Sigmoid colon (tissue), 7 donors: ENCODE results near the gene CCDC169. TPM values are rescaled to one million over a fixed set of nuclear protein-coding genes. Genes with fewer than 3 reads are reported as not detected.

Experiments used
- DNase-seq: peaks from one replicate; pipeline ENCODE4 v3.0.0-alpha.2; 2019
- H3K27ac ChIP-seq, 4 donors: fragments of 200-600 bp; sonication (generic); one replicate each; pipeline ENCODE4 v1.5.1; 2016 to 2019; ENCODE audit warnings: mild to moderate bottlenecking in 1 of 4
- H3K27me3 ChIP-seq, 3 donors: fragments of 200-600 bp; sonication (generic); one replicate each; pipeline ENCODE4 v1.5.1; 2019; ENCODE audit warnings: mild to moderate bottlenecking in 1 of 3
- H3K36me3 ChIP-seq, 4 donors: fragments of 200-600 bp; sonication (generic); one replicate each; pipeline ENCODE4 v1.5.1; 2016 to 2019
- H3K4me1 ChIP-seq, 4 donors: fragments of 200-600 bp; sonication (generic); one replicate each; pipeline ENCODE4 v1.5.1; 2017 to 2019
- H3K4me3 ChIP-seq, 4 donors: fragments of 200-600 bp; sonication (generic); one replicate each; pipeline ENCODE4 v1.5.1; 2017 to 2019; ENCODE audit warnings: mild to moderate bottlenecking in 2 of 4, moderate library complexity in 1 of 4
- H3K9me3 ChIP-seq, 4 donors: fragments of 200-600 bp in 3 of 4; sonication (generic) in 3 of 4; one replicate each; pipeline versions ENCODE4 v1.5.1 to v1.6.1; 2013 to 2019
- EP300 ChIP-seq, 4 donors: sonication (generic); formaldehyde crosslinking; IDR thresholded peaks; one replicate each; pipeline ENCODE4 v1.6.1; 2017; ENCODE audit warnings: antibody characterized with exemption in 4 of 4
- POLR2A ChIP-seq, 2 donors: fragments of 450-650 bp; IDR thresholded peaks; one replicate each; pipeline ENCODE4 v1.6.1; 2016; ENCODE audit warnings: antibody characterized with exemption in 2 of 2, mild to moderate bottlenecking in 2 of 2, moderate library complexity in 2 of 2
- POLR2AphosphoS5 ChIP-seq, 4 donors: sonication (generic); formaldehyde crosslinking; IDR thresholded peaks; one replicate each; pipeline ENCODE4 v1.6.1; 2017; ENCODE audit warnings: antibody characterized with exemption in 4 of 4
- WGBS, 2 donors: extraction: QIAGEN DNeasy Blood & Tissue Kit; methylation state at CpG; one replicate each; pipeline ENCODE4 v1.1.7; 2013; 5-methylcytosine and 5-hydroxymethylcytosine counted together
- intact Hi-C: fragments of 100-400 bp; cut with DNase I; formaldehyde crosslinking; loops from one replicate; pipeline ENCODE4 v1.15.1; 2023
- polyA plus RNA-seq, 3 donors: library from polyadenylated mRNA; stranded (reverse); fragments of 200-250 nt; gene quantifications; one replicate each; pipeline ENCODE4 v1.2.3, GENCODE V29; 2013
- total RNA-seq, 4 donors: library from RNA; depleted of rRNA; stranded (reverse); fragments of >200 nt; gene quantifications; one replicate each; pipeline ENCODE4 v1.1.0, GENCODE V29; 2016
- TF ChIP-seq, protein P1 (sequence below), 4 experiments: fragments of 450-650 bp in 3 of 4; fragments of 200-600 bp in 1 of 4; IDR thresholded peaks; one replicate each; pipeline ENCODE4 v1.5.1; 2016 to 2019; ENCODE audit warnings: antibody characterized with exemption in 4 of 4, mild to moderate bottlenecking in 3 of 4, moderate library complexity in 2 of 4
- donor health status: healthy with polysubstance abuse.
- donor health status: Bipolar disorder and iron deficiency.
- donor health status: healthy.

Gene CCDC169
- total and polyA plus RNA-seq, 7 donors = 0.42 to 12.5 (median 3.0) TPM; not detected in 2

DNA sequence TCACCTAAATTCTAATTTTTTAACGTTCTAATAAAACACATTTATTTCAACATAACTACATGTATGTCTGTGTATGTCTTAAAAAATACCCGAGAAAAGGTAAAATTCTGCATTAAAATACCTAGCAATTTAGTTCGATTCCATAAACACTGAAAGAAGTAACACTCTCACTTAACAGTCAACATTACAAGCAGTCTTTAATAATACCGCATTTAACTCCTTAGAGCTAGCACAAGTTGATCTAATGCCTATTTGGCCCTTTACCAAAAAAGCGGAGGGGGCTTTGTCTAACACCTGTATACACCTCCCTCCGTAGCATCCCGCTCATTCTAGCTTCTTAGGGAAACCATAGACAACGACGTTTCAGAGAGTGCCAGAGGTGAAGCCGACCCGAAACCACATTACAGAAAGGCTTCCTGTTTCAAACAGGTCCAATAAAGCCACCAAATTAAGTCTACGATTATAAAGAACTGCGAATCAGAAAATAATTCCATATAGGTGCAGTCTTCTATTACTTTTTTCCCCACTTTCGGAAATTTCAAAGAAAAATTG, 47.3 kb upstream of the CCDC169 start:
- peak overlapping the region; percentile 93 to 100 (median 99) for H3K27ac ChIP-seq
- H3K4me3 ChIP-seq = peak overlapping the region; percentile 70 to 92 (median 86)
- no peaks in the 10 kb centered on the region for H3K27me3 ChIP-seq
- no peak for DNase-seq
- no peaks in the 10 kb centered on the region for H3K9me3 ChIP-seq
- no peak for TF ChIP-seq POLR2A (IDR thresholded peaks at IDR 0.05)
- TF ChIP-seq EP300 (IDR thresholded peaks at IDR 0.05) = no peak
- no peak for TF ChIP-seq POLR2AphosphoS5 (IDR thresholded peaks at IDR 0.05)
- TF ChIP-seq, protein P1, sequence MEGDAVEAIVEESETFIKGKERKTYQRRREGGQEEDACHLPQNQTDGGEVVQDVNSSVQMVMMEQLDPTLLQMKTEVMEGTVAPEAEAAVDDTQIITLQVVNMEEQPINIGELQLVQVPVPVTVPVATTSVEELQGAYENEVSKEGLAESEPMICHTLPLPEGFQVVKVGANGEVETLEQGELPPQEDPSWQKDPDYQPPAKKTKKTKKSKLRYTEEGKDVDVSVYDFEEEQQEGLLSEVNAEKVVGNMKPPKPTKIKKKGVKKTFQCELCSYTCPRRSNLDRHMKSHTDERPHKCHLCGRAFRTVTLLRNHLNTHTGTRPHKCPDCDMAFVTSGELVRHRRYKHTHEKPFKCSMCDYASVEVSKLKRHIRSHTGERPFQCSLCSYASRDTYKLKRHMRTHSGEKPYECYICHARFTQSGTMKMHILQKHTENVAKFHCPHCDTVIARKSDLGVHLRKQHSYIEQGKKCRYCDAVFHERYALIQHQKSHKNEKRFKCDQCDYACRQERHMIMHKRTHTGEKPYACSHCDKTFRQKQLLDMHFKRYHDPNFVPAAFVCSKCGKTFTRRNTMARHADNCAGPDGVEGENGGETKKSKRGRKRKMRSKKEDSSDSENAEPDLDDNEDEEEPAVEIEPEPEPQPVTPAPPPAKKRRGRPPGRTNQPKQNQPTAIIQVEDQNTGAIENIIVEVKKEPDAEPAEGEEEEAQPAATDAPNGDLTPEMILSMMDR (IDR thresholded peaks at IDR 0.05) = no peak
- no peaks in the 10 kb centered on the region for H3K36me3 ChIP-seq
- H3K4me1 ChIP-seq = peaks cover 0 to 46% (median 34%) of the 10 kb centered on the region in 4 donors
- WGBS, 2 donors = 17 to 40% methylated on average over 14 of the region's 14 CpGs
- intact Hi-C loops = loop anchor here (2.0 to 5.0 kb wide), 4 partner anchors 48 to 472 kb away; partner anchors contain the start of genes CCDC169 and RFXAP

DNA sequence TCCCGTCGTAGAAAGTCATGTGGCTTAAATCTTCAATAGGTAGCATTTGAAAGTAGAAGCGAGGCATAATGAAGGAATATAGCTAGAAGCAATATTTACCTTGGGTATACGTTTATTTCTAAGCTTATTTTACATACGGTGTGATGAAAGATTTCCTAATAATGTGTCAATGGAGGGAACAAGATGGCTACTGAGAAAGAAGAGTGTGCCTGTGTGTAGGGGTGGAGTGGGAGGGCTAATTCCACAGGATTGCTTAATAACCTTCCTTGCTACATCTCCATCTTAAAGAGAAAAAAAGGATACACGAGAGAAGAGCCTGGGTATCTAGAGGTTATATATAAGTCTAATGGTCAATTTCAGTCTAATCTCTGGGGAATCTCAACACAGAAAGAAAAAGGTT, 46.6 kb upstream of the CCDC169 start:
- Histone ChIP-seq H3K4me1 (peaks cover 0 to 47% (median 34%) of the 10 kb centered on the region in 4 donors), H3K4me3 (peak overlapping the region in 2 of 4 donors; percentile 83 to 92), H3K27me3 (no peaks in the 10 kb centered on the region), H3K36me3 (no peaks in the 10 kb centered on the region), H3K27ac (peak overlapping the region; percentile 93 to 100 (median 99)), H3K9me3 (no peaks in the 10 kb centered on the region)
- intact Hi-C loops = loop anchor here (2.0 kb wide), 1 partner anchor 47 kb away; the partner anchor contains the start of gene CCDC169
- TF ChIP-seq POLR2A (IDR thresholded peaks at IDR 0.05) (no peak), POLR2AphosphoS5 (IDR thresholded peaks at IDR 0.05) (peak in 1 of 4 donors; percentile 19)
- DNase-seq = no peak
- WGBS, 2 donors = 72 to 82% methylated on average over 6 of the region's 6 CpGs

DNA sequence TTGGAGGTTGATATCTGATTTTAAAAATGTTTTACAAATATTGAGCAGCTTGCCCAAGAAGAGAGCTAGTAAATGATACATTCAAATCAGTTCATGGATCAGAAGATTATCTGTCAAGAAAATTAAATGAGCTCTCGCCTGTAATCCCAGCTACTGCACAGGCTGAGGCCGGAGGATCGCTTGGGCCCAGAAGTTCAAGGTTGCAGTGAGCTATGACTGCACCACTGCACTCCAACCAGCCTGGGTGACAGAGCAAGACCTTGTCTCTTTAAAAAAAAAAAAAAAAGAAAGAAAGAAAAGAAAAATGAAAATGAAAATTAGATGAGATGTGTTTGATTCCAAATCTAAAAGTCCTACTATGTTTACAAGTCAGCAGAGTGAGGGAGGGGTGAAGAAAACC, 46.2 kb upstream of the CCDC169 start:
- H3K4me3 ChIP-seq = no peak overlapping the region
- TF ChIP-seq POLR2AphosphoS5 (IDR thresholded peaks at IDR 0.05) (no peak), EP300 (IDR thresholded peaks at IDR 0.05) (no peak), POLR2A (IDR thresholded peaks at IDR 0.05) (no peak)
- TF ChIP-seq, protein P1 (IDR thresholded peaks at IDR 0.05) = no peak
- H3K27me3 ChIP-seq = no peaks in the 10 kb centered on the region
- no peaks in the 10 kb centered on the region for H3K36me3 ChIP-seq
- H3K27ac ChIP-seq = peak overlapping the region in 3 of 4 donors; percentile 93 to 100 (median 100)
- WGBS, 2 donors = 86 to 87% methylated on average over 3 of the region's 3 CpGs
- peaks cover 0 to 52% (median 34%) of the 10 kb centered on the region in 4 donors for H3K4me1 ChIP-seq
- H3K9me3 ChIP-seq = no peaks in the 10 kb centered on the region
- DNase-seq = no peak
- intact Hi-C loops = loop anchor here (2.0 kb wide), 1 partner anchor 47 kb away; the partner anchor contains the start of gene CCDC169

DNA sequence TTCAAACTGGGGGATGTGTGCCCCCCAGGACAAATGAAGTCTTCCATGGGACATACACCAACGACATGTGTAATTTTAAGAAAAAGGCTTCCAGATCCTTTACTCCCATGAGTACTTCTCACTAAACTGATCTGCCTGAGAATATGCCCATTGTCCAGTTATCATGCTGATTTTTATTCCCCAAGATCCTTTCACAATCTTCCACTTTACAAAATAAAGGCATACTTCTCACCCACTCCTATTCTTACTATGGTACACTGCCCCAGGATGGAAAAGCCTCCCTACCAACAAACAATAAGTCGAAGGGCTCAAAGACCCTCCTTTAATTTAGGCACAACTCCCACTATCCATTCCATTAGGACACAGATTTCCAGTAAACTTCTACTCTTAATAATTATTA, 45.1 kb upstream of the CCDC169 start:
- H3K27me3 ChIP-seq = no peaks in the 10 kb centered on the region
- H3K9me3 ChIP-seq = no peaks in the 10 kb centered on the region
- no peak overlapping the region for H3K4me3 ChIP-seq
- TF ChIP-seq EP300 (IDR thresholded peaks at IDR 0.05) (no peak), POLR2AphosphoS5 (IDR thresholded peaks at IDR 0.05) (no peak), POLR2A (IDR thresholded peaks at IDR 0.05) (no peak)
- TF ChIP-seq, protein P1 (IDR thresholded peaks at IDR 0.05) = no peak
- peaks cover 0 to 59% (median 34%) of the 10 kb centered on the region in 4 donors for H3K4me1 ChIP-seq
- no peak overlapping the region for H3K27ac ChIP-seq
- intact Hi-C loops = no loop called here
- no peaks in the 10 kb centered on the region for H3K36me3 ChIP-seq
- 77 to 85% methylated on average over 2 of the region's 2 CpGs for WGBS, 2 donors
- no peak for DNase-seq

DNA sequence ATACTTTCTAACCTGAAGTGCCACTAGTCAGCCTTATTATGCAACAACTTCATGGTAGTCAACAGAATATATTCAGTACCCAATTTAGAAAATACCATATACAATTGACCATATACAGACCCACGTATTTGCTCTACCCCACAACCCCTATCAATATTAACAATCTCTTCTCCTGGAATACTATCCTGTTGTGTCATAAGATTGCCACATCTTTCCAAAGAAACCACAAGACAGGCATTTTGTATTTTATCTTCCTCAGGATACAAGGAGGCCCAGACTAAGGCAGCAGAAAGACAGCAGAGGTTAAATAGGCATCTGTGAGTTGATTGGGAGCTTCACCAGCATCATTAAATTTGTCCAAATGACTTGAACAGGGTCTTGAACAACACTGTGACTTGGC, 44.1 kb upstream of the CCDC169 start:
- no peaks in the 10 kb centered on the region for H3K27me3 ChIP-seq
- DNase-seq = no peak
- H3K36me3 ChIP-seq = no peaks in the 10 kb centered on the region
- H3K4me3 ChIP-seq = no peak overlapping the region
- peaks cover 0 to 55% (median 28%) of the 10 kb centered on the region in 4 donors for H3K4me1 ChIP-seq
- H3K9me3 ChIP-seq = no peaks in the 10 kb centered on the region
- WGBS, 2 donors = 75 to 80% methylated on average over 1 of the region's 1 CpG
- intact Hi-C loops = no loop called here
- no peak for TF ChIP-seq EP300 (IDR thresholded peaks at IDR 0.05)
- TF ChIP-seq POLR2A (IDR thresholded peaks at IDR 0.05) = no peak
- TF ChIP-seq, protein P1 (IDR thresholded peaks at IDR 0.05) = no peak
- no peak for TF ChIP-seq POLR2AphosphoS5 (IDR thresholded peaks at IDR 0.05)
- no peak overlapping the region for H3K27ac ChIP-seq
